ENCODE data around the gene LAPTM4A. TPM values are rescaled to one million over a fixed set of nuclear protein-coding genes. Genes with fewer than 3 reads are reported as not detected.

LAPTM4A gene
- total RNA-seq, 4 donors from 2014 or later, result 143 to 234 (median 177) TPM

- peak overlapping the region in 1 of 4 donors; percentile 8 for H3K27ac ChIP-seq
- TF ChIP-seq EP300 (IDR thresholded peaks at IDR 0.05) (no peak), POLR2A (IDR thresholded peaks at IDR 0.05) (no peak), POLR2AphosphoS5 (IDR thresholded peaks at IDR 0.05) (no peak), CTCF (IDR thresholded peaks at IDR 0.05) (no peak)
- peaks cover 12 to 97% of the 10 kb centered on the region in 2 donors for H3K36me3 ChIP-seq
- no peaks in the 10 kb centered on the region for H3K27me3 ChIP-seq
- 79 to 100% methylated on average over 1 to 3 of the region's 4 CpGs for WGBS, 2 donors (ENCODE audit: low coverage in 1 of 2)
- no peak for ATAC-seq
- H3K9me3 ChIP-seq, result no peaks in the 10 kb centered on the region
- H3K4me3 ChIP-seq, result no peak overlapping the region
- peaks cover 0 to 78% (median 7%) of the 10 kb centered on the region in 3 donors for H3K4me1 ChIP-seq
Observed at GRCh38 chr2:20035955-20036666, 15.3 kb downstream of the LAPTM4A start.

GRCh38 chr2:20034821-20035220, 16.6 kb downstream of the LAPTM4A start:
- TF ChIP-seq CTCF (IDR thresholded peaks at IDR 0.05) (no peak), EP300 (IDR thresholded peaks at IDR 0.05) (no peak), POLR2AphosphoS5 (IDR thresholded peaks at IDR 0.05) (no peak), POLR2A (IDR thresholded peaks at IDR 0.05) (no peak)
- Histone ChIP-seq H3K27me3 (no peaks in the 10 kb centered on the region), H3K4me3 (no peak overlapping the region), H3K27ac (peak overlapping the region in 1 of 4 donors; percentile 1), H3K4me1 (peaks cover 0 to 70% (median 7%) of the 10 kb centered on the region in 3 donors), H3K36me3 (peaks cover 10 to 98% of the 10 kb centered on the region in 2 donors), H3K9me3 (no peaks in the 10 kb centered on the region)
- no peak for ATAC-seq
- 43 to 50% methylated on average over 2 of the region's 2 CpGs for WGBS, 2 donors (ENCODE audit: low coverage in 1 of 2)

GRCh38 chr2:20034218-20034617, 17.2 kb downstream of the LAPTM4A start:
- no peaks in the 10 kb centered on the region for H3K9me3 ChIP-seq
- TF ChIP-seq EP300 (IDR thresholded peaks at IDR 0.05) (no peak), POLR2A (IDR thresholded peaks at IDR 0.05) (no peak), CTCF (IDR thresholded peaks at IDR 0.05) (no peak), POLR2AphosphoS5 (IDR thresholded peaks at IDR 0.05) (no peak)
- no peak overlapping the region for H3K27ac ChIP-seq
- H3K36me3 ChIP-seq, result peaks cover 9 to 98% of the 10 kb centered on the region in 2 donors
- ATAC-seq, result no peak
- peaks cover 0 to 66% (median 7%) of the 10 kb centered on the region in 3 donors for H3K4me1 ChIP-seq
- WGBS, 2 donors (ENCODE audit: low coverage in 1 of 2), result 66 to 69% methylated on average over 4 of the region's 4 CpGs
- no peak overlapping the region for H3K4me3 ChIP-seq
- H3K27me3 ChIP-seq, result no peaks in the 10 kb centered on the region

- 68 to 69% methylated on average over 2 to 3 of the region's 3 CpGs for WGBS, 2 donors (ENCODE audit: low coverage in 1 of 2)
- Histone ChIP-seq H3K9me3 (peaks cover 0 to 5% (median 0%) of the 10 kb centered on the region in 3 donors), H3K36me3 (peaks cover 9 to 98% of the 10 kb centered on the region in 2 donors), H3K4me1 (peaks cover 0 to 57% (median 7%) of the 10 kb centered on the region in 3 donors), H3K27me3 (no peaks in the 10 kb centered on the region), H3K4me3 (no peak overlapping the region), H3K27ac (peak overlapping the region in 2 of 4 donors; percentile 7 to 9)
- ATAC-seq, result no peak
- TF ChIP-seq POLR2AphosphoS5 (IDR thresholded peaks at IDR 0.05) (no peak), CTCF (IDR thresholded peaks at IDR 0.05) (no peak), POLR2A (IDR thresholded peaks at IDR 0.05) (no peak), EP300 (IDR thresholded peaks at IDR 0.05) (no peak)
Observed at GRCh38 chr2:20033322-20033721, 18.1 kb downstream of the LAPTM4A start.

GRCh38 chr2:20030224-20030623, 21.2 kb downstream of the LAPTM4A start:
- TF ChIP-seq EP300 (IDR thresholded peaks at IDR 0.05) (no peak), POLR2A (IDR thresholded peaks at IDR 0.05) (no peak)
- no peak for ATAC-seq
- WGBS, 2 donors (ENCODE audit: low coverage in 1 of 2), result 93 to 95% methylated on average over 5 to 6 of the region's 6 CpGs
- Histone ChIP-seq H3K9me3 (peaks cover 0 to 12% (median 0%) of the 10 kb centered on the region in 3 donors), H3K4me1 (peaks cover 0 to 41% (median 5%) of the 10 kb centered on the region in 3 donors), H3K36me3 (peaks cover 9 to 79% of the 10 kb centered on the region in 2 donors), H3K27me3 (no peaks in the 10 kb centered on the region), H3K4me3 (no peak overlapping the region), H3K27ac (peak overlapping the region in 1 of 4 donors; percentile 74)

All from gastroesophageal sphincter (tissue), 4 donors.